NCI-H69 (cell line): ENCODE results near the gene ARMC2.
"Not testable (repeated sequence)": the region's sequence is repeated elsewhere in the genome, so short reads cannot be mapped to it uniquely, and the experiment has no call there.

ENCODE experiments used
- DNase-seq: peaks from one replicate; lab custom pipeline; 2025; lab: John Stamatoyannopoulos, UW

ARMC2 gene

GRCh38 chr6:108848116-108848868 is at the start of gene ARMC2:
ARMC2 (plus strand) TSS chr6:108848422; CDS start chr6:108854268, 5,846 bp downstream.
- peak; percentile 97 for DNase-seq

GRCh38 chr6:108798670-108799353 is 49.4 kb upstream of the ARMC2 start:
- peak; percentile 80 for DNase-seq

- DNase-seq: no peak
Measured at GRCh38 chr6:108799354-108799717, 48.9 kb upstream of the ARMC2 start.

GRCh38 chr6:108799791-108800190 is 48.4 kb upstream of the ARMC2 start:
- no peak for DNase-seq

- DNase-seq: peak; percentile 21
Measured at GRCh38 chr6:108800427-108800864, 47.8 kb upstream of the ARMC2 start.

- DNase-seq: peak; percentile 63
Measured at GRCh38 chr6:108801366-108801765, 46.9 kb upstream of the ARMC2 start.

- no peak for DNase-seq
Measured at GRCh38 chr6:108803982-108804490, 44.2 kb upstream of the ARMC2 start.

GRCh38 chr6:108804956-108805355 is 43.3 kb upstream of the ARMC2 start:
- DNase-seq: no peak

GRCh38 chr6:108805611-108806167 is 42.5 kb upstream of the ARMC2 start:
- peak; percentile 28 for DNase-seq

GRCh38 chr6:108806171-108806570 is 42.1 kb upstream of the ARMC2 start:
- DNase-seq: peak; percentile 42

GRCh38 chr6:108806665-108807064 is 41.6 kb upstream of the ARMC2 start:
- peak; percentile 28 for DNase-seq

GRCh38 chr6:108807928-108808327 is 40.3 kb upstream of the ARMC2 start:
- DNase-seq: no peak

- no peak for DNase-seq
Measured at GRCh38 chr6:108809211-108809610, 39.0 kb upstream of the ARMC2 start.

GRCh38 chr6:108810057-108810643 is 38.1 kb upstream of the ARMC2 start:
- DNase-seq: no peak

- DNase-seq: no peak
Measured at GRCh38 chr6:108811490-108811889, 36.7 kb upstream of the ARMC2 start.

GRCh38 chr6:108813218-108813617 is 35.0 kb upstream of the ARMC2 start:
- DNase-seq: not testable (repeated sequence)

- not testable (repeated sequence) for DNase-seq
Measured at GRCh38 chr6:108817276-108817675, 30.9 kb upstream of the ARMC2 start.

- no peak for DNase-seq
Measured at GRCh38 chr6:108820006-108820405, 28.2 kb upstream of the ARMC2 start.

GRCh38 chr6:108822401-108822800 is 25.8 kb upstream of the ARMC2 start:
- DNase-seq: no peak

GRCh38 chr6:108825326-108825725 is 22.9 kb upstream of the ARMC2 start:
- no peak for DNase-seq

GRCh38 chr6:108831104-108831503 is 17.1 kb upstream of the ARMC2 start:
- no peak for DNase-seq

GRCh38 chr6:108832738-108833137 is 15.5 kb upstream of the ARMC2 start:
- DNase-seq: no peak
